Kidney epithelial cell (primary cell): Measurements from ENCODE around the gene CYTH1. TPM values are rescaled to one million over a fixed set of nuclear protein-coding genes. Genes with fewer than 3 reads are reported as not detected.
"Not testable (repeated sequence)": the region's sequence is repeated elsewhere in the genome, so short reads cannot be mapped to it uniquely, and the experiment has no call there.

Experiments
- DNase-seq: peaks from one replicate; pipeline ENCODE4 v3.0.0-alpha.2; 2010; ENCODE audit warnings: low read depth
- H3K27me3 ChIP-seq: 2 replicates; pipeline ENCODE4 v1.6.0; 2011; ENCODE audit warnings: low read length; ENCODE audit not compliant: control insufficient read depth, insufficient read depth
- H3K36me3 ChIP-seq: 2 replicates; pipeline ENCODE4 v1.5.1; 2011; ENCODE audit warnings: low read length; ENCODE audit not compliant: control insufficient read depth, insufficient read depth
- H3K4me3 ChIP-seq: 2 replicates; pipeline ENCODE4 v1.5.1; 2011; ENCODE audit warnings: low read depth, mild to moderate bottlenecking, control low read depth, low read length
- CTCF ChIP-seq: IDR thresholded peaks from 2 replicates; pipeline ENCODE4 v1.5.1; 2011; ENCODE audit warnings: mild to moderate bottlenecking, moderate library complexity, low read length, control low read depth, inconsistent platforms; ENCODE audit not compliant: insufficient read depth, poor library complexity, severe bottlenecking
- total RNA-seq: library from RNA; depleted of rRNA; stranded (reverse); fragments of >200 nt; gene quantifications from 2 replicates; pipeline ENCODE4 v1.2.3, GENCODE V29; 2015

The CYTH1 gene
- total RNA-seq, 1 donor from 2014 or later = 34.1 TPM

- Histone ChIP-seq H3K36me3 (no peaks in the 10 kb centered on the region), H3K4me3 (no peak overlapping the region), H3K27me3 (no peaks in the 10 kb centered on the region)
- no peak for DNase-seq
- no peak for TF ChIP-seq CTCF
Observed at GRCh38 chr17:78759969-78760352, 22.1 kb downstream of the CYTH1 start.

- no peak for DNase-seq
Observed at GRCh38 chr17:78759203-78759968, 22.7 kb downstream of the CYTH1 start.

GRCh38 chr17:78753316-78754250 lies 28.5 kb downstream of the CYTH1 start:
- DNase-seq = no peak
- H3K36me3 ChIP-seq = no peaks in the 10 kb centered on the region
- no peak for TF ChIP-seq CTCF
- H3K27me3 ChIP-seq = no peaks in the 10 kb centered on the region
- H3K4me3 ChIP-seq = no peak overlapping the region

More at GRCh38 chr17:78759203-78759968, 22.7 kb downstream of the CYTH1 start:
- no peaks in the 10 kb centered on the region for H3K36me3 ChIP-seq
- H3K27me3 ChIP-seq = no peaks in the 10 kb centered on the region
- TF ChIP-seq CTCF = no peak
- H3K4me3 ChIP-seq = no peak overlapping the region

GRCh38 chr17:78751447-78752161 lies 30.5 kb downstream of the CYTH1 start:
- TF ChIP-seq CTCF = no peak
- Histone ChIP-seq H3K27me3 (no peaks in the 10 kb centered on the region), H3K36me3 (no peaks in the 10 kb centered on the region), H3K4me3 (no peak overlapping the region)
- no peak for DNase-seq

- H3K36me3 ChIP-seq, DNase-seq, H3K4me3 ChIP-seq, H3K27me3 ChIP-seq: not testable (repeated sequence)
Observed at GRCh38 chr17:78751000-78751399, 31.1 kb downstream of the CYTH1 start.
